LNCaP clone FGC (cell line): ENCODE data around the gene NEK7.

Source experiments
- DNase-seq: peaks from one replicate; pipeline ENCODE4 v3.0.0-alpha.2; 2011; ENCODE audit warnings: low read depth
- H3K4me3 ChIP-seq: 2 replicates; pipeline ENCODE4 v1.5.1; 2011; ENCODE audit warnings: mild to moderate bottlenecking, low read depth, low read length, control low read depth
- CTCF ChIP-seq: IDR thresholded peaks from 2 replicates; pipeline ENCODE4 v1.5.1; 2012; ENCODE audit warnings: mild to moderate bottlenecking; ENCODE audit not compliant: control insufficient read depth, insufficient read depth; ENCODE audit errors: extremely low read depth

The NEK7 gene

GRCh38 chr1:198169672-198170071 lies 12.9 kb downstream of the NEK7 start:
- no peak for DNase-seq
- no peak for TF ChIP-seq CTCF
- H3K4me3 ChIP-seq, result no peak overlapping the region

- TF ChIP-seq CTCF, result no peak
- no peak for DNase-seq
- H3K4me3 ChIP-seq, result no peak overlapping the region
Observed at GRCh38 chr1:198171667-198172540, 15.1 kb downstream of the NEK7 start.

- DNase-seq, result no peak
- no peak for TF ChIP-seq CTCF
- no peak overlapping the region for H3K4me3 ChIP-seq
Observed at GRCh38 chr1:198173832-198174231, 17.0 kb downstream of the NEK7 start.

- H3K4me3 ChIP-seq, result no peak overlapping the region
- TF ChIP-seq CTCF, result no peak
- no peak for DNase-seq
Observed at GRCh38 chr1:198174297-198174696, 17.5 kb downstream of the NEK7 start.

- no peak for TF ChIP-seq CTCF
- no peak for DNase-seq
- no peak overlapping the region for H3K4me3 ChIP-seq
Observed at GRCh38 chr1:198175423-198176170, 18.8 kb downstream of the NEK7 start.

GRCh38 chr1:198176179-198176578 lies 19.4 kb downstream of the NEK7 start:
- TF ChIP-seq CTCF, result no peak
- no peak overlapping the region for H3K4me3 ChIP-seq
- no peak for DNase-seq
